Measurements from ENCODE around the gene PLEKHJ1. TPM values are rescaled to one million over a fixed set of nuclear protein-coding genes. Genes with fewer than 3 reads are reported as not detected.

The PLEKHJ1 gene
- total RNA-seq, 2 donors from 2014 or later, result 45.2 to 45.7 TPM

- intact Hi-C loops (cut with DNase I), result no loop called here
- ATAC-seq, result no peak
- peak; percentile 28 for DNase-seq
Measured at GRCh38 chr19:2240881-2241760, 5.0 kb upstream of the PLEKHJ1 start.

GRCh38 chr19:2239771-2240770 is 3.9 kb upstream of the PLEKHJ1 start:
- ATAC-seq (no peak), DNase-seq (peak; percentile 66)
- intact Hi-C loops (cut with DNase I), result loop anchor here (5.0 to 10.0 kb wide), 2 partner anchors 32 to 85 kb away; partner anchors contain the start of gene AP3D1 (in 2 of the 2)

- intact Hi-C loops (cut with DNase I), result loop anchor here (5.0 to 10.0 kb wide), 2 partner anchors 33 to 84 kb away; partner anchors contain the start of gene AP3D1 (in 2 of the 2)
- DNase-seq, result no peak
- no peak for ATAC-seq
Measured at GRCh38 chr19:2239173-2239572, 3.0 kb upstream of the PLEKHJ1 start.

GRCh38 chr19:2237869-2238153 is 1.7 kb upstream of the PLEKHJ1 start:
- intact Hi-C loops (cut with DNase I), result loop anchor here (5.0 to 10.0 kb wide), 2 partner anchors 34 to 83 kb away; partner anchors contain the start of gene AP3D1 (in 2 of the 2)
- DNase-seq, result no peak
- no peak for ATAC-seq

- no peak for DNase-seq
- peak; percentile 20 to 50 for ATAC-seq
- intact Hi-C loops (cut with DNase I), result loop anchor here (5.0 to 10.0 kb wide), 2 partner anchors 35 to 82 kb away; partner anchors contain the start of gene AP3D1 (in 2 of the 2)
Measured at GRCh38 chr19:2237051-2237868, 1.1 kb upstream of the PLEKHJ1 start.

- intact Hi-C loops (cut with DNase I), result loop anchor here (5.0 to 10.0 kb wide), 2 partner anchors 36 to 81 kb away; partner anchors contain the start of gene AP3D1 (in 2 of the 2)
- DNase-seq (no peak), ATAC-seq (no peak)
Measured at GRCh38 chr19:2236064-2236313, 140 bp downstream of the PLEKHJ1 start.

GRCh38 chr19:2235381-2236063 is 607 bp downstream of the PLEKHJ1 start:
- peak; percentile 4 to 5 for ATAC-seq
- intact Hi-C loops (cut with DNase I), result loop anchor here (5.0 to 10.0 kb wide), 2 partner anchors 37 to 81 kb away; partner anchors contain the start of gene AP3D1 (in 2 of the 2)
- DNase-seq, result no peak

GRCh38 chr19:2234996-2235380 is 1.1 kb downstream of the PLEKHJ1 start:
- intact Hi-C loops (cut with DNase I), result loop anchor here (5.0 to 10.0 kb wide), 2 partner anchors 37 to 80 kb away; partner anchors contain the start of gene AP3D1 (in 2 of the 2)
- ATAC-seq (no peak), DNase-seq (no peak)

GRCh38 chr19:2233601-2234280 is 2.4 kb downstream of the PLEKHJ1 start:
- ATAC-seq (no peak), DNase-seq (no peak)
- intact Hi-C loops (cut with DNase I), result loop anchor here (10.0 kb wide), 1 partner anchor 79 kb away; the partner anchor contains the start of gene AP3D1 (in 2 of the 2)

- DNase-seq (no peak), ATAC-seq (no peak)
- intact Hi-C loops (cut with DNase I), result loop anchor here (10.0 kb wide), 1 partner anchor 78 kb away; the partner anchor contains the start of gene AP3D1 (in 2 of the 2)
Measured at GRCh38 chr19:2232286-2233151, 3.6 kb downstream of the PLEKHJ1 start.

- DNase-seq, result no peak
- intact Hi-C loops (cut with DNase I), result loop anchor here (10.0 kb wide), 1 partner anchor 77 kb away; the partner anchor contains the start of gene AP3D1 (in 2 of the 2)
- ATAC-seq, result no peak
Measured at GRCh38 chr19:2231621-2232221, 4.4 kb downstream of the PLEKHJ1 start.

- ATAC-seq (peak in 1 of 2 donors; percentile 12), DNase-seq (no peak)
- intact Hi-C loops (cut with DNase I), result loop anchor here (10.0 kb wide), 1 partner anchor 76 kb away; the partner anchor contains the start of gene AP3D1 (in 2 of the 2)
Measured at GRCh38 chr19:2230807-2231533, 5.2 kb downstream of the PLEKHJ1 start.

- ATAC-seq (no peak), DNase-seq (no peak)
- intact Hi-C loops (cut with DNase I), result loop anchor here (10.0 kb wide), 1 partner anchor 75 kb away; the partner anchor contains the start of gene AP3D1 (in 2 of the 2)
Measured at GRCh38 chr19:2230033-2230531, 6.0 kb downstream of the PLEKHJ1 start.

- ATAC-seq (peak in 1 of 2 donors; percentile 34), DNase-seq (no peak)
- intact Hi-C loops (cut with DNase I), result loop anchor here (10.0 kb wide), 1 partner anchor 75 kb away; the partner anchor contains the start of gene AP3D1 (in 2 of the 2)
Measured at GRCh38 chr19:2229103-2230032, 6.8 kb downstream of the PLEKHJ1 start.
